GM10248 (cell line): ENCODE measurements around the gene ASIC2.

Experiments used
- CTCF ChIA-PET: fragments of 300-600 bp; sonication (Branson Sonifier 250); formaldehyde crosslinking; extraction: SDS; loops from one replicate; lab custom pipeline; 2021; ENCODE audit warnings: antibody characterized with exemption; lab: Yijun Ruan, JAX
- POLR2A ChIA-PET: fragments of 350-650 bp; sonication (Branson Sonifier 250); formaldehyde crosslinking; extraction: SDS; loops from one replicate; lab custom pipeline; 2020; ENCODE audit warnings: antibody characterized with exemption; lab: Yijun Ruan, JAX
- DNase-seq: peaks from one replicate; pipeline ENCODE4 v3.0.0; 2012; ENCODE audit errors: extremely low spot score
- TF ChIP-seq, protein P1 (sequence below): IDR thresholded peaks from 2 replicates; pipeline ENCODE4 v1.5.1; 2012; ENCODE audit warnings: mild to moderate bottlenecking, low read depth; ENCODE audit errors: extremely low read depth, missing control alignments, control extremely low read depth

The ASIC2 gene

DNA sequence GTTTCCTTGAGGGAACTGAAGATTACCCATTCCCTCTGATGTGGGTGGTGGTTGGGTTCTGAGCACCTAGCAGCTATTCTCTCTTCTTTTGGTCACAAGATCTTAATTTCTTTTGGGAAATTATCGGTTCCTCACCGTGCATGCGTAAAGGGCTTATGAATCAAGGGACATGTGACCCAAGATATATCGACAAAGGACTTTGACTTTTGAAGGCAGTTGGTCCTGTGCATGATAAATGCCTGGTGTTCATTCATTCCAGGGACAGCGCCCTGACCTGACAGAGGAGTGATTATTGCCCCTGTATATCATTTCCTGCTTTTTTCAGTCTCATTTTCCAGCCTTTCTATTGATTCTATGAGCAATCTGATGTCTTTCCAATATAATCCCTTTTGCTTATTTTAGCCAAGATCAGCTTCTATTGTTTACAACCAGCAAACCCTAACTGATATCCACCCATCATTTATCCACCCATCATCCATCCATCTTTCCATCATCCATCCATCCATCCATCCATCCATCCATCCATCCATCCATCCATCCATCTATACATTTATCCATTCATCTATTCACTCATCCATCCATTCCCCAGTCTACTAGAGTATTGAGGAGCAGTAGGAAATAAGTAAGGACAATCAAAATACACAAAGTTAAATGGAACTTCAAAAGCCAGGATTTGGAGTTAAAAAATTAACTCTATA is 25.1 kb downstream of the ASIC2 start:
- TF ChIP-seq, protein P1, sequence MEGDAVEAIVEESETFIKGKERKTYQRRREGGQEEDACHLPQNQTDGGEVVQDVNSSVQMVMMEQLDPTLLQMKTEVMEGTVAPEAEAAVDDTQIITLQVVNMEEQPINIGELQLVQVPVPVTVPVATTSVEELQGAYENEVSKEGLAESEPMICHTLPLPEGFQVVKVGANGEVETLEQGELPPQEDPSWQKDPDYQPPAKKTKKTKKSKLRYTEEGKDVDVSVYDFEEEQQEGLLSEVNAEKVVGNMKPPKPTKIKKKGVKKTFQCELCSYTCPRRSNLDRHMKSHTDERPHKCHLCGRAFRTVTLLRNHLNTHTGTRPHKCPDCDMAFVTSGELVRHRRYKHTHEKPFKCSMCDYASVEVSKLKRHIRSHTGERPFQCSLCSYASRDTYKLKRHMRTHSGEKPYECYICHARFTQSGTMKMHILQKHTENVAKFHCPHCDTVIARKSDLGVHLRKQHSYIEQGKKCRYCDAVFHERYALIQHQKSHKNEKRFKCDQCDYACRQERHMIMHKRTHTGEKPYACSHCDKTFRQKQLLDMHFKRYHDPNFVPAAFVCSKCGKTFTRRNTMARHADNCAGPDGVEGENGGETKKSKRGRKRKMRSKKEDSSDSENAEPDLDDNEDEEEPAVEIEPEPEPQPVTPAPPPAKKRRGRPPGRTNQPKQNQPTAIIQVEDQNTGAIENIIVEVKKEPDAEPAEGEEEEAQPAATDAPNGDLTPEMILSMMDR: no peak
- CTCF ChIA-PET: no interaction called here

GRCh38 chr17:33267271-33267790 is 25.8 kb downstream of the ASIC2 start:
- ChIA-PET POLR2A (no interaction called here), CTCF (interaction anchor here (1.1 kb wide), 1 partner anchor 9 kb away, joined by 3 read pairs; no protein-coding TSS in a partner anchor)
- no peak for DNase-seq
- TF ChIP-seq, protein P1: no peak

More for the DNA sequence above, 25.1 kb downstream of the ASIC2 start:
- DNase-seq: no peak
- POLR2A ChIA-PET: no interaction called here

DNA sequence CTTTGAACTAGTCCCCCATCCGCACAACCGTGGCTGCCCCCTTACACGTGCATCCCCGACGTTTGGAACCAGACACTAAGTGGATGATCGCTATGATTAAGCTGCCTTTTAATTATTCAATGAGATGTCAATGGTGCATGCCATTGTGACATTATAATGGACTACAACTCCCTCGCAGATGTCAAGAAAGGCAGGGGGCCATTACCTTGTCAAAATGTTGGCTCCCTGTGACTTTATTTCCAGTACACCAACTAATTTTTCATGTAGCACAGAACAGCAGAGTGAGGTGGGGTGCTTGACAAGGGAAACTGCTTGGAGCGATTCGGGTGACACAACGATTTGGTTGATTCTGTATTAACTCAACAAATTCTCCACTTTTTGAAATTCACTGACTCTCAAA is 26.5 kb downstream of the ASIC2 start:
- TF ChIP-seq, protein P1: no peak
- DNase-seq: no peak
- ChIA-PET POLR2A (no interaction called here), CTCF (interaction anchor here (1.1 kb wide), 1 partner anchor 10 kb away, joined by 3 read pairs; no protein-coding TSS in a partner anchor)

DNA sequence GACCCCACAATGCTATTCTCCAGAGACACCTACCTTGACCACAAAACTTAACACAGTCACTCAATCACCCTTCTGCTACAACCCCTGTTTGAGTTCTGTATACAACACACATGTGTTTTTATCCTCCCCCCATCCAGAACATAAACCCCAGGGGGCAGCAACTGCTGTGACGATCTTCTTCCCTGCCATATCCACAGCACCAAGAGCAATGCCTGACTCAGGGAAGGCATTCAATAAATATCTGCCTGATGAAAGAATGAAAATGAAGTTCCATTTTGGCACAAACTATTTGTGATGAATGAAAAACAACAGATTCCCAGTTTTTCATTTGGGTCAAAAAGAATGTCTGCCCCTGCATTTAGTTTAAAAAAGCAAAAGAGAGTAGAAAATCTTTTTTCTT is 27.0 kb downstream of the ASIC2 start:
- ChIA-PET POLR2A (no interaction called here), CTCF (interaction anchor here (1.1 kb wide), 1 partner anchor 11 kb away, joined by 3 read pairs; no protein-coding TSS in a partner anchor)
- DNase-seq: no peak
- TF ChIP-seq, protein P1: no peak

DNA sequence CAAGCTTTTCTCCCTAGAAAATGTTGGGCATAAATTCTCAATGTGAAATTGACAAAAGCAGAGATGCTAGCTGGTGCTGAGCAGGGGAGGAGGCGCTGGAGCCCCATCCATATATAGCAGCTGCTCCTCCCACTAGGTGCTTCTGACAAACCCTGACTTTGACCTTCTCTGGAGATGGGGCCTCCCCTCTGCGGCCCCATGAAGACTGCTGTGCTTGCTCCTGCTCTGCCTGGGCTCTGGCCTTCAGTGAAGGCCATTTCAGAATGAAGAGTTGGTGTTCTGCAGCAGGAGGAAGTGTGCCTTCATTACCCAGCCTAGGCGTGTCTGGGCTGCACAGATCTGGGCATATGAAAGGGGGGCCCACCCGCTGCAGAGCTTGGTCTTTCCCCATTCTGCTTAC is 29.7 kb downstream of the ASIC2 start:
- TF ChIP-seq, protein P1: no peak
- CTCF ChIA-PET: interaction anchor here (0.9 kb wide), 1 partner anchor 9 kb away, joined by 3 read pairs; no protein-coding TSS in a partner anchor
- POLR2A ChIA-PET: no interaction called here
- DNase-seq: no peak

DNA sequence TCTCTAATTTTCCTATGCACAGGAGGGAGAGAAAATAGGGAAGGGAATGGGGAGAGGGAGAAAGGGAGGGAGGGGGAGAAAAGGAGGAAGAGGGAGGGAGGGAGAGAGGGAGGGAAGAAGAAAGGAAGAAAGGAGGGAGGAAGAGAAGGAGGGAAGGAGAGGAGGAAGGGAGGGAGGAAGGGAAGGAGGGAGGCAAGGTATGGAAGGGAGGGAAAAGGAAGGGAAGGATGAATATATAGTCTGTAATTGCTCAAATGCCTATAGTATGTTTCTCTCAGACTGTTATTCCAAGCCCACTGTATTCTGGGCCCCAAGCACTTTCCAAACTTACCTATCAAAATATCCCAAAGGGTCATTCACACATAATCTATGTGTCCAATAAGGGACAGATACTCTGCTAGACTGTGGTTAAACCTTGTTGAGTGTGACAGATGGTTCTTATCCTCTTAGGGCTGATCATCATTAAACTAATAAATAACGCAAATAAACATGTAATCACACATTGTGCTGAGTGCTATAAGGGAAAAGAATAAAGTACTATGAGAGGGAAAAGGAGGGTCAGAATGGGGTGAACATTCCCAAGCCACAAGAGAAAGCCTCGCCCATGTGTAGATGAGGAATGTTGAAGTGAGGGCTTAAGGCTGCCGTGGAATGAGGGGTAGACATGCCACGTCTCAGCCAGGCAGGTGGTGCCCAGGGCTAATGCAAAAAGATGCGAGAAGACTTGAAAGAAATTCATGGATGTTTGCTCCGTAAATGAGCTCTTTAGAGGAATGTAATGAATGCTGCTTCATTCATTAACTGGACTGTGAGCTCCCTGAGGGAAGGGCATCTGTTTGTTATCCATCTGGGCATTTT is 30.6 kb downstream of the ASIC2 start:
- ChIA-PET POLR2A (no interaction called here), CTCF (interaction anchor here (0.9 kb wide), 1 partner anchor 10 kb away, joined by 3 read pairs; no protein-coding TSS in a partner anchor)
- DNase-seq: no peak

More for the DNA sequence above, 30.6 kb downstream of the ASIC2 start:
- TF ChIP-seq, protein P1: no peak
